SJCRH30 (cell line): ENCODE data around the gene MRPS26. TPM values are rescaled to one million over a fixed set of nuclear protein-coding genes. Genes with fewer than 3 reads are reported as not detected.

Experiments used
- DNase-seq, 2 experiments: peaks; one replicate each; pipeline ENCODE4 v3.0.0-alpha.2; 2015 to 2020
- H3K27ac ChIP-seq: fragments of 250-450 bp; sonication (Bioruptor Pico); 2 replicates; pipeline ENCODE4 v1.5.1; 2020; ENCODE audit warnings: mild to moderate bottlenecking, moderate library complexity
- H3K27me3 ChIP-seq: fragments of 250-450 bp; sonication (Bioruptor Pico); 2 replicates; pipeline ENCODE4 v1.5.1; 2020; ENCODE audit warnings: mild to moderate bottlenecking, moderate library complexity
- H3K36me3 ChIP-seq: fragments of 250-450 bp; sonication (Bioruptor Pico); 2 replicates; pipeline ENCODE4 v1.5.1; 2020; ENCODE audit warnings: mild to moderate bottlenecking, moderate library complexity
- H3K4me1 ChIP-seq: fragments of 250-450 bp; sonication (Bioruptor Pico); 2 replicates; pipeline ENCODE4 v1.5.1; 2020; ENCODE audit warnings: mild to moderate bottlenecking, moderate library complexity
- H3K4me3 ChIP-seq: fragments of 250-450 bp; sonication (Bioruptor Pico); 2 replicates; pipeline ENCODE4 v1.5.1; 2020; ENCODE audit warnings: mild to moderate bottlenecking, moderate library complexity
- H3K9me3 ChIP-seq: fragments of 250-450 bp; sonication (Bioruptor Pico); replicated peaks from 2 replicates; pipeline ENCODE4 v1.5.1; 2020; ENCODE audit warnings: mild to moderate bottlenecking, moderate library complexity
- total RNA-seq: library from RNA; depleted of rRNA; stranded (reverse); fragments of >200 nt; shearing (Covaris generic); gene quantifications from 2 replicates; pipeline ENCODE4 v1.2.3, GENCODE V29; 2014

Gene MRPS26
- total RNA-seq, 1 experiment from 2014 or later = 46.5 TPM

DNA sequence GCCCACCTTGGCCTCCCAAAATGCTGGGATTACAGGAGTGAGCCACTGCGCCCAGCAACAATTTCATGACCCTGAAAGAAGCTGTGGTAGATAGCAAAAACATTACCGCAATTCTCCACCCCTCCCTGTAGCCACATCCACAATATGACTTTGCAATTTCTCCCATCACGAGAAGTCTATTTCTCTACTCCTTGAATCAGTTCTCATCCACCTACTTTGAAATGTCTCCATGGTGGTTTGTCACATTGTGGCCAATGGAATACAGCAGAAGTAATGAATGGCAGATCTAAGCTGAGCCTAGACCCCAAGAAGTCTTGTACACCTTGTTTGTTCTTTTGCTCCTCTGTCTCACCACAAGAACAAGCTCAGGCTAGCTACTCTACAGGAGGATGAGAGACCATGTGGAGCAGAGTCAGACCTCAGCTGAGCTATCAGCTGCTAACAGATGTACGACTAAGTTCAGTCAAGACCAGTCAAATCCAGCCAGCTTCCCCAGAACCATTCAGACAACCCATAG is 31.8 kb downstream of the MRPS26 start:
- Histone ChIP-seq H3K4me3 (no peak overlapping the region), H3K9me3 (no peaks in the 10 kb centered on the region), H3K27me3 (no peaks in the 10 kb centered on the region), H3K4me1 (no peaks in the 10 kb centered on the region), H3K27ac (no peak overlapping the region), H3K36me3 (no peaks in the 10 kb centered on the region)
- no peak for DNase-seq

DNA sequence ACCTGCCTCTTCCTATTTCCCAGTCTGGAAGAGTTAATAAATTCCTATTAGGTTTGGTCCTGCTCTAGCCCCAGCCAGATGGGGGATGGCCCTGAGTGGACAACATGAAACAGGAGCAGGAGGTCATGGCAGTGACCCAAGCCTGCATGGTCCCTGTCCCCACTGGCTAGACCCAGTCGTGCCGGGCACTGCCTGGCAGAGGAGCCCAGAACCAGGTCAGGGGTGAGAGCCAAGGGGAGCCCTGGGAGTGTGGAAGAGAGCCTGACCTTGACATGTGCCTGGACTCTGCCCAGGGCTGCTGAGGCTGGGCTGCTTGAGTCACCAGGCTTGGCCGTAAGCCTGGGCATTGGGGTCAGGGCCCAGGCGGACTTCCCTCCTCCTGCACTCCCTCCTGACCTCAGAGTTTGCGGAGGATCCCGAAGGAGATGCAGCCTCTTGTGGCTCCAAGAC is 35.1 kb downstream of the MRPS26 start:
- DNase-seq = no peak
- no peaks in the 10 kb centered on the region for H3K27me3 ChIP-seq

DNA sequence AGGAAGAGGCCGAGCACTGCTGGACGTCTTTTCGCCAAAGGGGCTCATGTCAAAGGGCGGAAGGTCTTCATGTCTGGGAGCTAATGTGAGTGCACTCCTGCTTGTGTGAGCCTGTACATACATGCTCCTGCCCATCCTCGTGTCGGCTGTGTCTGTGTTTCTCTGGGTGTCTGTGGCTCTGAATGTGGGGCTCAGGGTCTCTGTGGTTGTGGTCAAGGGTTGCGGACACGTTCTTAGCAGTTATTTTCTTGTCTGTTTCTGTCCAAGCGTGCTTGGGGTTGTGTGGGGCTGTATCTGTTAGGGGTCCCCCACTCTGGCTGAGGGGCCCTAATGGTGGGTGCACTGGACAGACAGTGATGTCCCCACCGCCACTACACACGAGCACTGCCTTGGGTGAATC is 35.8 kb downstream of the MRPS26 start:
- Histone ChIP-seq H3K9me3 (no peaks in the 10 kb centered on the region), H3K27ac (no peak overlapping the region), H3K36me3 (no peaks in the 10 kb centered on the region), H3K4me3 (no peak overlapping the region), H3K27me3 (no peaks in the 10 kb centered on the region), H3K4me1 (no peaks in the 10 kb centered on the region)
- DNase-seq = no peak

More for the DNA sequence above, 35.1 kb downstream of the MRPS26 start:
- H3K4me1 ChIP-seq = no peaks in the 10 kb centered on the region
- no peaks in the 10 kb centered on the region for H3K36me3 ChIP-seq
- H3K4me3 ChIP-seq = no peak overlapping the region
- H3K27ac ChIP-seq = no peak overlapping the region
- no peaks in the 10 kb centered on the region for H3K9me3 ChIP-seq

DNA sequence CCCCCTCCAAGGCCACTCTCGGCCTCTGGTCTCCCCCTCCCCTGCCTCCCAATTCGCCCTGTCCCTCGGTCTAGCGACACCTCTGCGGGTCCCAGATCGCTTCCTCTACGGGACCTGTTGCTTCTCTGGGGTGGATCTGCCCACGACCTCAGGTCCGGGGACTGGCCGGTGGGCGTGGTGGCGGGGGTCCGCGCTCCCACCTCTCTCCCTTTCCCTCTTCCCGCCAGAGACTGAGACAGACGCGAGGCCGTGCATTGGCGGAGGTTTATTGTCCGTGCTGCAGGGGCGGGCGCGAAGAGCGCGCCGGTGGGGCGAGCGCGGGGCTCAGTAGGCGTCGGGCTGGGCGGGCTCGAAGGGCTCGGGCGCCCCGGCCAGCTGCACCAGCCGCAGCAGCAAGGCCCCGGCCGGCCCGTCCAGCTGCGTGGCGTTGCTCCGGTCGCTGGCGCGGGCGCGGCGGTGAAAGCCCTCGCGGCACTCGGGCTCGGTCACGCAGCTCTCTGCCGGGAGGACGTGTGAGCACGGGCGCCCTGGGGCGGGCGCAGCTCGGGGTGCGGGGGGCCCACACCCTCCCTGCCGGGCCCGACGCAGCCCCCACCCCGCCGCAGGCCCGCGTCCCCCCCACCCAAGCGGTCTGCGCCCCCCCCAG is 36.6 kb downstream of the MRPS26 start:
- no peak for DNase-seq

DNA sequence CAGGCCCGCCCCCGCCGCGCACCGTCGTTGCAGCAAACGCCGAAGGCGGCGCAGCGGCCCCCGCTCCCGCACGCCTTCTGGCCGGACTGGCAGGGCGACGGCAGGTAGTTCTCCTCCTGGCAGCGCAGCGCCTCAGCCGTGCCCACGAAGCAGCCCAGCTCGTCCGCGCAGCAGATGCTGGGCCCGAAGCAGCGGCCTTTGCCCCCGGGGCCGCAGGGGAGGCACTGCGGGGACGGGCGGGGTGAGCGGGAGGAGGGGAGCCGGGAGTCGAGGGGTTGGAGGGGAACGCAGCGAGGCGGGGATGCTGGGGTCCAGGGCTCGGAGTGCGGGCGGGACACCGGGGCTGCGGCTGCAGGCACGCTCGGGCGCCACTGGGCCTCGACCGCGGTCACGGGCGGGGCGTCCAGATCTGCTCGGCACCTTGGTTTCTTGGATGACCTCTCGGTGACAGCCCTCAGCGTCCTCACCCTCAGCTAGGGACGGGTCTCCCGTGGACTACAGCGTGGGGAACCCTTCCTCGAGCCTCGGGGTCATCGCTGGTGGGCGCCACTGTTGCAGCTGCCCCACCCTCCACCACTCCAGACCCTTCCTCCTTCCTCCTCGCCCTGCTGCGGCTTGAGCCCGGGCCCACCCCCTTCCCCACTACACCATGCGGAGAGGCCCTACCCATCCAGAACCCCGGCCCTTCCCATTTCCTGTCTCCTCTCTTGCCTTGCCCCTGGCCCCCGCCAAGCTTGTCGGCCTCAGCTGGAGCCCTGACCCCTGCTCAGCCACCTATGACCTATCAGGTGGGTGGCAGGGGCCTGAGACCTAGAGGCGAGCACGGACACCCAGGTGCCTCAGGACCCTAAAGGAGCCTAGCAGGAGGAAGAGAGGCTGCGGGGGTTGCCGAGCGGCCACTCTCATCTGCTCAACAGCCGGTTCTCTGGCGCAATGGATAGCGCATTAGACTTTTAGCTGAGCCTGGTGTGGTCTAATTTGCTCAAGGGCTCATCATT is 37.4 kb downstream of the MRPS26 start:
- no peak for DNase-seq
- H3K27ac ChIP-seq = no peak overlapping the region
- no peaks in the 10 kb centered on the region for H3K4me1 ChIP-seq
- H3K27me3 ChIP-seq = no peaks in the 10 kb centered on the region
- H3K9me3 ChIP-seq = no peaks in the 10 kb centered on the region
- no peak overlapping the region for H3K4me3 ChIP-seq
- no peaks in the 10 kb centered on the region for H3K36me3 ChIP-seq

More for the DNA sequence above, 36.6 kb downstream of the MRPS26 start:
- no peak overlapping the region for H3K4me3 ChIP-seq
- no peaks in the 10 kb centered on the region for H3K4me1 ChIP-seq
- H3K36me3 ChIP-seq = no peaks in the 10 kb centered on the region
- H3K27ac ChIP-seq = no peak overlapping the region
- no peaks in the 10 kb centered on the region for H3K27me3 ChIP-seq
- no peaks in the 10 kb centered on the region for H3K9me3 ChIP-seq

DNA sequence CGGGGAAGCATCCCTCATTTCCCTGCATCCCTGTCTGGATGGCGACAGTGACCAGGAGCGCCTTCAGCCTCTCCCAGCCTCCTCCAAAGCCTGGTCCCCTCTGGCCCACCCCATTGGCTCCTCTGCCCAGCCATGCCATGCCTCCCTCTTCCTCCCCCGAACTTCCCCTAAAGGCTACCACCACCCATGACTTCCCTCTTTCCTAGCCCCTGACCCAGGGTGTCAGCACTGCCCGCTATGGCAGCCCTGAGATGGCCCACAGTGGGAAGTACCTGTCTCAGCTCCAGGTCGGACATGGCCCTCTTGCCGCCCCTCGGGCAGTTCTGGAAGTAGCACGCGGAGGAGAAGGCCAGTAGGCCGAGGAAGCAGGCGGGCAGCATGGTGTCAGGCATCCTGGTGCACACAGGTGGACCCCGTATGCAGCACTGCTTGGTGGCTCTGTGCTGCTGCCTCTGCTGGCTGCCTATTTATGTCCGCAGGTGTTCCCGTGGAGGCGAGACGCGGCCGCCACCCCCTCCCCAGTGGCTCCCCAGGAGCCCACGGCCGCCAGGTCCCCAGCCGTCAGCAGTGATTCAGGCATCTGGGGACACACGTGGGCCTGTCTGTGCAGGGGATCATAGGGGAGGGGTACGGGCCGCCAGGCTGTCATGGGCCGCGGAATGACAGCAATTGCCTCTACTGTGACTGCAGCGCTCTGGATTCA is 38.6 kb downstream of the MRPS26 start, which contains the start of gene AVP:
Gene AVP (minus strand): TSS at position 442 of the 703 bp plus-strand sequence. CDS start 50 bp downstream, at position 392.
- Histone ChIP-seq H3K9me3 (no peaks in the 10 kb centered on the region), H3K4me3 (no peak within 1 kb of the TSS), H3K27ac (no peak within 1 kb of the TSS), H3K27me3 (no peaks in the 10 kb centered on the region), H3K4me1 (no peaks in the 10 kb centered on the region), H3K36me3 (no peaks in the 10 kb centered on the region)
- no peak for DNase-seq

DNA sequence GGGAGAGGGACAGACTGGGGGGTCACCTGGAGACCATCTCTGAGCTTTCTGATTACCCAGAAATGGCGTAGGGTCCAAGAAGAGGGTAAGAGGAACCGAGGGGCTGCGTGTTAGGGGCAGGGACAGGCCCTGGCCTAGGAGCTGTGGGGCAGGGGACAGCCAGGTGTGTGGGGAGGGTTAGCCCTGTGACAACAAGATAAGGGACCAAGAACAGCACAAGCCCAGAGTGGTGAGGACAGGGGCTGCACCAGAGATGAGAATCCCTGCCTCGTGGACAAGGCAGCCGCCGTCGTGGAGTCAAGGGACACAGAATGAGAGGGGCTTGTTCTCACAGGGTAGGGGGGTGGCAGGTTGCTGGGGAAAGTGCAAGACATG is 39.1 kb downstream of the MRPS26 start:
- no peaks in the 10 kb centered on the region for H3K27me3 ChIP-seq

DNA sequence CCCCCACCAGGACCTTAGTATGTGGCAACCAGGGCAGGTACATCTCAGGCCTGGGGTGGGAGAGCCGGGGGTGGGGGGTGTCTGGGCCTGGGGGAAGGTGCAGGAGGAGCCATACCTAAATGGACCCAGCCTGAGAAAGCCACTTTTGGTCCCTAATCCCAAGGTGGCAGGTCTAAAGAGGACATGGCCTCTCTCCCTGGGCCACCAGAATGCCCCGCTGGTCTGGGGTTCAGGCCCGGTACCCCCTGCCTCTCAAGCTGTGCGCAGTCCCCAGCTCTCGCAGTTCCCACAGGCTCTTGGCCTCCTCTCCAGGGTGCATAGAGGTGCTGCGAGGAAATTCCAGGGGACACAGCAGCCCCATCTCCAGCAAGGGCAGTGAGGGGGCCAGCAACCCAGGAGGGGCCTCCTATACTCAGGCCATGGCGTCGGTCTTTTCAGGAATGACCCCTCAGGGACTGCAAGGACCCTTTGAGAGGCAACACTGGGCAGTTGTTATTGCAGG is 39.8 kb downstream of the MRPS26 start:
- H3K36me3 ChIP-seq = no peaks in the 10 kb centered on the region
- no peak overlapping the region for H3K4me3 ChIP-seq
- H3K4me1 ChIP-seq = no peaks in the 10 kb centered on the region
- no peaks in the 10 kb centered on the region for H3K9me3 ChIP-seq
- H3K27ac ChIP-seq = no peak overlapping the region
- H3K27me3 ChIP-seq = no peaks in the 10 kb centered on the region
- no peak for DNase-seq

More for the DNA sequence above, 39.1 kb downstream of the MRPS26 start:
- Histone ChIP-seq H3K4me3 (no peak overlapping the region), H3K4me1 (no peaks in the 10 kb centered on the region), H3K36me3 (no peaks in the 10 kb centered on the region), H3K9me3 (no peaks in the 10 kb centered on the region), H3K27ac (no peak overlapping the region)
- DNase-seq = no peak

DNA sequence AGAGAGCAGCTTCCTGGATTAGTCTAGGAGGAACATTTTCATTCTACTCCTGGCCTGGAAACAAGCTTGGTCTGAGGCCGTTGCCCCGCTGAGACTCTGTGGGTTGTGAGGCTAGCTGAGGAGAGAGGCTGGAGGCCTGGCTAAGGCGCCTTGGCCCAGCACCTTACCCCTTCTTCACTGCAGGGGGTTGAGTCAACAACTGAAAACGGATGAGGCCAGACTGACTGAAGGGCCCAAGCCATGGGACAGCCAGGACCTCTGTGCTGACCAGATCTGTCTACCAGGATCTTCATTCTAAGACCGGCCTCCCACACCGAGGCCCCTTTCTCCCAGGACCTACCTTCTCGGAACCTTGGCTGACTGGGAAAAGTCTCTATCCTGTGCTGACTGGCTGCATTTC is 42.2 kb downstream of the MRPS26 start:
- Histone ChIP-seq H3K27me3 (no peaks in the 10 kb centered on the region), H3K36me3 (no peaks in the 10 kb centered on the region), H3K9me3 (no peaks in the 10 kb centered on the region)

DNA sequence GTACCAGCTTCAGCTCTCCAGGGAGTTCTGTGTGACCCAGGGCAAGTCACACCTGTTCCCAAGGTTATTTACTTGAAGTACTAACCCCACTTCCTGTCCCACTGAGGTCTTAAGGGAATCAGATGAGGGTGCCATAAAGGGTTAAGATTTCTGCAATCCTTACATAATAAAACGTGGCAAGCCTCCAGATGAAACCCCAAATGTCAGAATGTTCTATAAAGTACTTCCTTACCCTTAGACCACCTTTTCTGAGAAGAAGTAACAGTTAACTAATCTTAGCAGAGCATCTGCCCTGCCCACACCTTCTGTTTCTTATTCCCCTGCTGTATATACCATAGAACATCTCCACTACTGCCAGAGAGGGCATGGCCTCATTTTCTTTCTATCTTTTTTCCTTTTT is 44.7 kb downstream of the MRPS26 start:
- H3K27ac ChIP-seq = no peak overlapping the region
- no peaks in the 10 kb centered on the region for H3K4me1 ChIP-seq
- no peaks in the 10 kb centered on the region for H3K9me3 ChIP-seq
- no peaks in the 10 kb centered on the region for H3K36me3 ChIP-seq
- DNase-seq = no peak
- H3K4me3 ChIP-seq = no peak overlapping the region
- H3K27me3 ChIP-seq = no peaks in the 10 kb centered on the region

More for the DNA sequence above, 42.2 kb downstream of the MRPS26 start:
- no peak for DNase-seq
- no peak overlapping the region for H3K27ac ChIP-seq
- H3K4me1 ChIP-seq = no peaks in the 10 kb centered on the region
- H3K4me3 ChIP-seq = no peak overlapping the region

DNA sequence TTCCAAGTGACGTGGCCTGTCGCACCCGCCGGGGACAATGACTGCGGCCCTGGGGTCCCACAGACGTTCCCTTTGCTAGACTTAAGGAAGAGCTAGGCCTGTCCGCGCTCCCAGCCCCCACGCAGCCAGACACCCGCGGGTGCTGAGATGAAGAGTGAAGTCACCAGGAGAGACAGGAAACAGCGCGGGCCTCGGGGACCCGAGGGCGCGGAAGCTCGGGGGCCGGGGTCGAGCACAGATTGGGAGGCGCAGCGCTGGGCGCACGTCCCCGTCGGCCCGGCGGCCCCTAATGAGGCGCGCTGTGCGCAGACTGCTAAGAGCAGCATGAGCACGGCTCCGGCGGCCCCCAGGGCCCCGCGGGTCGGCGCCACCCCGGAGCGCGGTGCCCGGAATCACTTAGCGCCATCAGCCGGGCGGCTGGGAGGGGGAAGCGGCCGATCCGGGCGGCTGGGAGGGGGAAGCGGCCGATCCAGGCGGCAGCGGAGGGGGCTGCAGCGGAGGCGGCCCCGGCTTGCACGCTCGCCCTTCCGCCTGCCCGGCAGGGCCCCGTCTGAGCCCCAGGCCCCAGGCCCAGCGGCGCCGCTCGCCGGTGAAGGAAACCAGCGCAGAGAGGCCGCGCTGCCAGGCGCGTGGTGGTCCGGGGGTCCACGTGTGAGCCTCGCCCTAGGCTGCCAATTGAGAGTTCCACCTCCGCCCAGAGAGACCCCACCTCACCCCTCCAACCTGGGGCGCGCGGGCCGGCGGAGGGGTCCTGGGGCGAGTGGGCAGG is 46.9 kb downstream of the MRPS26 start:
- H3K27ac ChIP-seq = no peak overlapping the region
- no peaks in the 10 kb centered on the region for H3K27me3 ChIP-seq
- DNase-seq = no peak
- no peaks in the 10 kb centered on the region for H3K4me1 ChIP-seq
- H3K36me3 ChIP-seq = no peaks in the 10 kb centered on the region
- no peaks in the 10 kb centered on the region for H3K9me3 ChIP-seq
- H3K4me3 ChIP-seq = no peak overlapping the region

DNA sequence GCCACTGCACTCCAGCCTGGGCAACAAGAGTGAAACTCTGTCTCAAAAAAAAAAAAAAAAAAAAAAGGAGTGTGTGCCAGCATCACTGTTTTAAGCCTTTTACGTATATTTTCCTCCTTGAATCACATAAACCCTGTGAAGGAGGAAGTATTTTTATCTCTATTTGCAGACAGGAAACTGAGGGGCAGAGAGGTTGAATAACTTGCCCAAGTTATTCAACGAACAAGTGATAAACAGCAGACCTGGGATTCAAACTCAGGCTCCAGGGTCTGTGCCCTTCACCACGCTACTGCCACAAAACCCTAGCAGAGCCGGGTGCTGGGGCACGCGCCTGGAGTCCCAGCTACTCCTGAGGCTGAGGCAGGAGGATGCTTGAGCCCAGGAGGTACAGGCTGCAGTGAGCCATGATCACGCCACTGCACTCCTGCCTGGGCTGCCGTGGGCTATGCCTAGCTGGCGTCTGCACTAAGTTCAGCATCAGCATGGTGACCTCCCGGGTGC is 48.1 kb downstream of the MRPS26 start:
- no peaks in the 10 kb centered on the region for H3K27me3 ChIP-seq
- H3K36me3 ChIP-seq = no peaks in the 10 kb centered on the region
- H3K4me3 ChIP-seq = no peak overlapping the region
- H3K4me1 ChIP-seq = no peaks in the 10 kb centered on the region
- no peak overlapping the region for H3K27ac ChIP-seq
- H3K9me3 ChIP-seq = no peaks in the 10 kb centered on the region
- no peak for DNase-seq

DNA sequence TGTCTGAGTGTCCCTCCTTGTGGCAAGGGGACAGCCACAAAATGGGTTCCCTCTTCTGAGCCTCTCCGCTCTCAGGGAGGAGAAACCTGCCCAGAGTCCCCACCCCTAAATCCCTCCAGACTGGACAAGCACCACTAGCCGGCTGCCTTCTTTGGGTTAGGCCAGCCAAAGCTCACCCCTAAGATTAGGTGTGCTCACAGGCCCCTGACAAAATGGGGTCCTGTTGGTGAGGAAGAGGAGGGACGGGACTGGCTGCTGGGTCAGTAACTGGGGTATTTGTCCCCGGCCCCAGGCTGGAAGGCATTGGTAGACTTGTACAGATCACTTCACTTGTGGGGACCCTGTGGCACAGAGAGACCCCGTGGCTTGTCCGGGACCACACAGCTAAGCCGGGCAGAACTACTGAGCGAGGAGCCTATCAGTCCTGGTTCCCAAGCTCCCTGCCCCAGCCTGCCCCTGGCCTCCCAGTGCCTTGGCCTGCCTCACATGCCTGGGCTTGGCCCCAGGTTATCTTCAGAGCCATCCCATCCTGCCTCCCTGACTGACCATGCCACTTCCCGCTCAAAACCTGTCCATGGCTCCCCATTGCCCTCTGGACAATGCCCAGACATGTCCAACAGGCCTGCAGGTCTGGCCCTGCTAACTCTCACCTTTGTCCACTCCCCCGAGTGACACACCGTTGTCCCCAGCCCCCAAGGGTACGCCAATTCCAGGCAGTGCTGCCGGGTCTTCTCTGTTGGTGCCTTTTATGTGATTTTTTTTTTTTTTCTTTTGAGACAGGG is 49.2 kb downstream of the MRPS26 start:
- Histone ChIP-seq H3K4me3 (no peak overlapping the region), H3K9me3 (no peaks in the 10 kb centered on the region), H3K4me1 (no peaks in the 10 kb centered on the region), H3K27me3 (no peaks in the 10 kb centered on the region), H3K27ac (no peak overlapping the region), H3K36me3 (no peaks in the 10 kb centered on the region)
- no peak for DNase-seq
